Right cardiac atrium (tissue), 5 donors: ENCODE measurements around the gene COL6A5. TPM values are rescaled to one million over a fixed set of nuclear protein-coding genes. Genes with fewer than 3 reads are reported as not detected.
"Not testable (repeated sequence)": the region's sequence is repeated elsewhere in the genome, so short reads cannot be mapped to it uniquely, and the experiment has no call there.

Experiments
- ATAC-seq, 2 donors: fragments of 200-7000 bp; cut with Tn5 transposase; one replicate each; pipeline versions ENCODE4 v1.8.0 to v1.9.1; 2020; ENCODE audit warnings: moderate library complexity in 2 of 2, mild to moderate bottlenecking in 1 of 2
- DNase-seq, 3 donors: peaks; one replicate each; pipeline ENCODE4 v3.0.0-alpha.2; 2020
- H3K27ac ChIP-seq: one replicate; pipeline ENCODE4 v1.5.1; 2013; ENCODE audit warnings: mild to moderate bottlenecking, low read length, control low read depth, moderate library complexity
- H3K27me3 ChIP-seq: one replicate; pipeline ENCODE4 v1.6.1; 2013; ENCODE audit not compliant: control insufficient read depth, insufficient read depth
- H3K4me1 ChIP-seq: one replicate; pipeline ENCODE4 v1.6.1; 2013; ENCODE audit warnings: low read length; ENCODE audit not compliant: control insufficient read depth, insufficient read depth
- H3K4me3 ChIP-seq: one replicate; pipeline ENCODE4 v1.5.1; 2013; ENCODE audit warnings: low read length, control low read depth
- H3K9me3 ChIP-seq: one replicate; pipeline ENCODE4 v1.6.1; 2013; ENCODE audit warnings: low read length; ENCODE audit not compliant: control insufficient read depth
- WGBS: extraction: QIAGEN DNeasy Blood & Tissue Kit; methylation state at CpG from one replicate; pipeline ENCODE4 v1.1.7; 2013; 5-methylcytosine and 5-hydroxymethylcytosine counted together
- intact Hi-C, 4 donors: fragments of 100-400 bp; cut with DNase I; formaldehyde crosslinking; loops; one replicate each; pipeline versions ENCODE4 v1.11.0 to v1.14.0; 2022 to 2023
- polyA plus RNA-seq: library from polyadenylated mRNA; stranded (reverse); fragments of 200-250 nt; gene quantifications from one replicate; pipeline ENCODE4 v1.2.3, GENCODE V29; 2013
- total RNA-seq, 4 donors: library from RNA; stranded (reverse); fragmentation: NEBNext Ultra II Directional; extraction: Animal tissue kit (Norgen Biotek cat#: 25700); gene quantifications; one replicate each; pipeline ENCODE4 v1.2.1, GENCODE V29; 2021
- donor health status: healthy with polysubstance abuse.
- donor health status: DM: no; HTN: yes; CAD: no.
- donor health status: DM: no; HTN: no; CAD: no.
- donor health status: DM: no; HTN: yes; CAD: no; lungs with severe emphysema.
- donor health status: DM: yes; HTN: yes; CAD: no.

Gene COL6A5
- total and polyA plus RNA-seq, 5 donors, result not detected

- H3K9me3 ChIP-seq, H3K27me3 ChIP-seq, ATAC-seq, intact Hi-C loops, H3K4me1 ChIP-seq, H3K4me3 ChIP-seq, H3K27ac ChIP-seq, DNase-seq: not testable (repeated sequence)
- 58% methylated on average over 8 of the region's 8 CpGs for WGBS
These were observed 102.7 kb downstream of the COL6A5 start for GRCh38 chr3:130448155-130448554.

GRCh38 chr3:130456540-130456939 is 111.1 kb downstream of the COL6A5 start:
- no peak for DNase-seq
- intact Hi-C loops, result no loop called here
- H3K4me1 ChIP-seq, result no peaks in the 10 kb centered on the region
- H3K9me3 ChIP-seq, result no peaks in the 10 kb centered on the region
- no peak overlapping the region for H3K4me3 ChIP-seq
- no peaks in the 10 kb centered on the region for H3K27me3 ChIP-seq
- no peak for ATAC-seq
- WGBS, result 55% methylated on average over 1 of the region's 1 CpG
- H3K27ac ChIP-seq, result no peak overlapping the region

GRCh38 chr3:130457671-130458070 is 112.2 kb downstream of the COL6A5 start:
- WGBS, result 50% methylated on average over 1 of the region's 1 CpG

GRCh38 chr3:130459944-130460343 is 114.5 kb downstream of the COL6A5 start:
- H3K27ac ChIP-seq, result no peak overlapping the region
- no peak for DNase-seq
- no peak overlapping the region for H3K4me3 ChIP-seq
- no peak for ATAC-seq
- no peaks in the 10 kb centered on the region for H3K27me3 ChIP-seq
- H3K4me1 ChIP-seq, result no peaks in the 10 kb centered on the region
- no peaks in the 10 kb centered on the region for H3K9me3 ChIP-seq
- intact Hi-C loops, result no loop called here

More at GRCh38 chr3:130457671-130458070, 112.2 kb downstream of the COL6A5 start:
- DNase-seq (no peak), ATAC-seq (no peak)
- intact Hi-C loops, result no loop called here
- Histone ChIP-seq H3K4me3 (no peak overlapping the region), H3K4me1 (no peaks in the 10 kb centered on the region), H3K9me3 (no peaks in the 10 kb centered on the region), H3K27me3 (no peaks in the 10 kb centered on the region), H3K27ac (no peak overlapping the region)

- intact Hi-C loops, result no loop called here
- Histone ChIP-seq H3K27ac (no peak overlapping the region), H3K27me3 (no peaks in the 10 kb centered on the region), H3K9me3 (no peaks in the 10 kb centered on the region), H3K4me3 (no peak overlapping the region), H3K4me1 (no peaks in the 10 kb centered on the region)
- no peak for DNase-seq
- ATAC-seq, result no peak
- 57% methylated on average over 5 of the region's 5 CpGs for WGBS
These were observed 116.6 kb downstream of the COL6A5 start for GRCh38 chr3:130462089-130462488.

- 83% methylated on average over 1 of the region's 1 CpG for WGBS
- H3K27me3 ChIP-seq, result no peaks in the 10 kb centered on the region
- H3K4me1 ChIP-seq, result no peaks in the 10 kb centered on the region
- no peak overlapping the region for H3K4me3 ChIP-seq
- no peak for DNase-seq
- H3K9me3 ChIP-seq, result no peaks in the 10 kb centered on the region
- no peak for ATAC-seq
- intact Hi-C loops, result no loop called here
- H3K27ac ChIP-seq, result no peak overlapping the region
These were observed 117.7 kb downstream of the COL6A5 start for GRCh38 chr3:130463221-130463620.

- H3K9me3 ChIP-seq, result no peaks in the 10 kb centered on the region
- no peaks in the 10 kb centered on the region for H3K27me3 ChIP-seq
- H3K4me1 ChIP-seq, result no peaks in the 10 kb centered on the region
- DNase-seq (no peak), ATAC-seq (no peak)
- intact Hi-C loops, result no loop called here
- no peak overlapping the region for H3K4me3 ChIP-seq
- 64% methylated on average over 2 of the region's 2 CpGs for WGBS
- H3K27ac ChIP-seq, result no peak overlapping the region
These were observed 120.0 kb downstream of the COL6A5 start for GRCh38 chr3:130465521-130465920.

GRCh38 chr3:130468311-130468710 is 122.8 kb downstream of the COL6A5 start:
- ATAC-seq, result no peak
- no peaks in the 10 kb centered on the region for H3K9me3 ChIP-seq
- no peaks in the 10 kb centered on the region for H3K4me1 ChIP-seq
- no peaks in the 10 kb centered on the region for H3K27me3 ChIP-seq
- no peak overlapping the region for H3K27ac ChIP-seq
- no peak for DNase-seq
- intact Hi-C loops, result no loop called here
- H3K4me3 ChIP-seq, result no peak overlapping the region
- 95% methylated on average over 1 of the region's 1 CpG for WGBS

GRCh38 chr3:130470126-130470525 is 124.7 kb downstream of the COL6A5 start:
- ATAC-seq, result no peak
- Histone ChIP-seq H3K27me3 (no peaks in the 10 kb centered on the region), H3K4me1 (no peaks in the 10 kb centered on the region), H3K27ac (no peak overlapping the region), H3K4me3 (no peak overlapping the region), H3K9me3 (no peaks in the 10 kb centered on the region)
- intact Hi-C loops, result no loop called here
- DNase-seq, result no peak
- 50% methylated on average over 3 of the region's 3 CpGs for WGBS

GRCh38 chr3:130473416-130473815 is 127.9 kb downstream of the COL6A5 start:
- 46% methylated on average over 2 of the region's 2 CpGs for WGBS
- no peaks in the 10 kb centered on the region for H3K4me1 ChIP-seq
- ATAC-seq, result no peak
- no peaks in the 10 kb centered on the region for H3K27me3 ChIP-seq
- no peak overlapping the region for H3K27ac ChIP-seq
- no peak for DNase-seq
- H3K4me3 ChIP-seq, result no peak overlapping the region
- intact Hi-C loops, result no loop called here
- no peaks in the 10 kb centered on the region for H3K9me3 ChIP-seq

- H3K27me3 ChIP-seq, result no peaks in the 10 kb centered on the region
- no peak overlapping the region for H3K4me3 ChIP-seq
- peak in 2 of 3 donors; percentile 28 to 52 for DNase-seq
- 14% methylated on average over 4 of the region's 4 CpGs for WGBS
- H3K4me1 ChIP-seq, result no peaks in the 10 kb centered on the region
- no peaks in the 10 kb centered on the region for H3K9me3 ChIP-seq
- no peak overlapping the region for H3K27ac ChIP-seq
- intact Hi-C loops, result no loop called here
- peak; percentile 55 to 76 for ATAC-seq
These were observed 135.3 kb downstream of the COL6A5 start for GRCh38 chr3:130480736-130481135.

- intact Hi-C loops, result no loop called here
- no peaks in the 10 kb centered on the region for H3K4me1 ChIP-seq
- no peaks in the 10 kb centered on the region for H3K9me3 ChIP-seq
- no peaks in the 10 kb centered on the region for H3K27me3 ChIP-seq
- ATAC-seq (no peak), DNase-seq (no peak)
- 60% methylated on average over 1 of the region's 1 CpG for WGBS
- no peak overlapping the region for H3K4me3 ChIP-seq
- no peak overlapping the region for H3K27ac ChIP-seq
These were observed 142.8 kb downstream of the COL6A5 start for GRCh38 chr3:130488288-130488687.
